SK-N-SH treated with all-trans-retinoic acid at 6 μM for 48 hours (cell line): ENCODE data around the gene MITD1.

Experiments
- ATAC-seq: fragments of 200-7000 bp; cut with Tn5 transposase; 3 replicates; pipeline ENCODE4 v1.9.1; 2020; ENCODE audit warnings: mild to moderate bottlenecking, moderate library complexity
- ARNTL ChIP-seq: fragments of 450-650 bp; formaldehyde crosslinking; IDR thresholded peaks from 2 replicates; pipeline ENCODE4 v1.5.0; 2020; ENCODE audit warnings: low read depth, mild to moderate bottlenecking, moderate library complexity, borderline replicate concordance
- BACH2 ChIP-seq: fragments of 250-450 bp; sonication (Bioruptor Pico); IDR thresholded peaks from 2 replicates; pipeline ENCODE4 v1.9.0; 2021; ENCODE audit warnings: mild to moderate bottlenecking, borderline replicate concordance
- CSDC2 ChIP-seq: fragments of 250-450 bp; sonication (Bioruptor Pico); IDR thresholded peaks from 2 replicates; pipeline ENCODE4 v1.5.0; 2020; ENCODE audit warnings: mild to moderate bottlenecking, moderate library complexity
- GLIS3 ChIP-seq: fragments of 250-450 bp; sonication (Bioruptor Pico); IDR thresholded peaks from 2 replicates; pipeline ENCODE4 v1.5.0; 2020; ENCODE audit warnings: mild to moderate bottlenecking, moderate library complexity
- ISL1 ChIP-seq: fragments of 250-450 bp; sonication (Bioruptor Pico); IDR thresholded peaks from 2 replicates; pipeline ENCODE4 v2.1.2; 2022; ENCODE audit warnings: mild to moderate bottlenecking, moderate library complexity
- OSR1 ChIP-seq: fragments of 250-450 bp; sonication (Bioruptor Pico); IDR thresholded peaks from 2 replicates; pipeline ENCODE4 v1.8.0; 2022; ENCODE audit warnings: moderate library complexity, mild to moderate bottlenecking, inconsistent platforms
- PPARA ChIP-seq: fragments of 250-450 bp; sonication (Bioruptor Pico); IDR thresholded peaks from 2 replicates; pipeline ENCODE4 v1.5.0; 2020; ENCODE audit warnings: mild to moderate bottlenecking, borderline replicate concordance
- RARB ChIP-seq: fragments of 250-450 bp; sonication (Bioruptor Pico); IDR thresholded peaks from 2 replicates; pipeline ENCODE4 v1.8.0; 2021; ENCODE audit warnings: mild to moderate bottlenecking, moderate library complexity
- SNAI2 ChIP-seq: fragments of 250-450 bp; sonication (Bioruptor Pico); IDR thresholded peaks from 2 replicates; pipeline ENCODE4 v1.5.0; 2020; ENCODE audit warnings: mild to moderate bottlenecking, moderate library complexity
- ZC3H10 ChIP-seq: fragments of 250-450 bp; sonication (Bioruptor Pico); IDR thresholded peaks from 2 replicates; pipeline ENCODE4 v1.5.1; 2021; ENCODE audit warnings: mild to moderate bottlenecking, moderate library complexity
- ZFP3 ChIP-seq: fragments of 250-450 bp; sonication (Bioruptor Pico); IDR thresholded peaks from 2 replicates; pipeline ENCODE4 v1.5.0; 2020; ENCODE audit warnings: mild to moderate bottlenecking, moderate library complexity
- ZNF565 ChIP-seq: fragments of 450-650 bp; formaldehyde crosslinking; conservative IDR thresholded peaks from 2 replicates; pipeline ENCODE4 v1.5.0; 2020; ENCODE audit warnings: low read depth, mild to moderate bottlenecking, moderate library complexity
- ZNF70 ChIP-seq: fragments of 450-650 bp; formaldehyde crosslinking; IDR thresholded peaks from 2 replicates; pipeline ENCODE4 v1.5.0; 2020; ENCODE audit warnings: mild to moderate bottlenecking, moderate library complexity
- ZNF8 ChIP-seq: fragments of 450-650 bp; formaldehyde crosslinking; IDR thresholded peaks from 2 replicates; pipeline ENCODE4 v1.5.0; 2020; ENCODE audit warnings: mild to moderate bottlenecking, moderate library complexity
- TF ChIP-seq, protein P1 (sequence below): fragments of 250-450 bp; sonication (Bioruptor Pico); IDR thresholded peaks from 2 replicates; pipeline ENCODE4 v1.5.0; 2020; ENCODE audit warnings: mild to moderate bottlenecking, moderate library complexity
- TF ChIP-seq, protein P2 (sequence below): fragments of 250-450 bp; sonication (Bioruptor Pico); IDR thresholded peaks from 2 replicates; pipeline ENCODE4 v1.5.1; 2020; ENCODE audit warnings: low read depth, mild to moderate bottlenecking, moderate library complexity
- TF ChIP-seq, protein P3 (sequence below): fragments of 250-450 bp; sonication (Bioruptor Pico); IDR thresholded peaks from 2 replicates; pipeline ENCODE4 v1.8.0; 2020; ENCODE audit warnings: mild to moderate bottlenecking, moderate library complexity, borderline replicate concordance
- TF ChIP-seq, protein P4 (sequence below): fragments of 250-450 bp; sonication (Bioruptor Pico); IDR thresholded peaks from 2 replicates; pipeline ENCODE4 v1.5.1; 2021; ENCODE audit warnings: mild to moderate bottlenecking, moderate library complexity

MITD1 gene

DNA sequence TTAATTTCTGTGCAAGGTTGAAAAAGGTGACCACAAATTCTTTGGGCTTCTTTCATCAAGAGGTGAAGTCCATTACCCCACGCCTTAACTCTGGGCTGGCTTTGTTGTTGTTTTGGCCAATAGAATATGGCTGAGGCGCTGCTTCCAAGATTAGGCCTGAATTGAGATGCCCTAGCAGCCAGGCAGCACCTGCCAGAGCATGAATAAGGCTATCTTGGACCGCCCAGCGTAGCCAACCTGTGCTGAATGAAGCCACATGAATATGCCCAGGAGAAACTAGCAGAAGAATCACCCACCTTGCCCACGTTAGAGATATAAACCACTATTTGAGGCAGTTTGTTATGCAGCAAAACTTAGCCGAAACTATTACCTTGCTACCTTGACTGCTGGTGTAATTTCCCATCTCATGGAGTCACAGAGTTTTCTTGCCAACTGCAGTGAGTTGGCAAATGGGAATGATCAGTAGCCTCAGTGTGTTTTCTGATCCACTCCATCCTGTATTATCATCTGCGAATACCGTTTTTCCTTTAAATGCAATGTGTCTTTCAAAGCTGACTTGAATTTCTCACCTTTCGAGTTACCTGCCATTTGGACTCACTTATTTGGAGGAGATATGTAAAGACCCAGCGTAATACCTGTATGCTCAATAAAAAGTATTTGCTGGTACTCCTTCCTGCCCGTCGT lies 26.8 kb downstream of the MITD1 start (continued):
- TF ChIP-seq, protein P1, sequence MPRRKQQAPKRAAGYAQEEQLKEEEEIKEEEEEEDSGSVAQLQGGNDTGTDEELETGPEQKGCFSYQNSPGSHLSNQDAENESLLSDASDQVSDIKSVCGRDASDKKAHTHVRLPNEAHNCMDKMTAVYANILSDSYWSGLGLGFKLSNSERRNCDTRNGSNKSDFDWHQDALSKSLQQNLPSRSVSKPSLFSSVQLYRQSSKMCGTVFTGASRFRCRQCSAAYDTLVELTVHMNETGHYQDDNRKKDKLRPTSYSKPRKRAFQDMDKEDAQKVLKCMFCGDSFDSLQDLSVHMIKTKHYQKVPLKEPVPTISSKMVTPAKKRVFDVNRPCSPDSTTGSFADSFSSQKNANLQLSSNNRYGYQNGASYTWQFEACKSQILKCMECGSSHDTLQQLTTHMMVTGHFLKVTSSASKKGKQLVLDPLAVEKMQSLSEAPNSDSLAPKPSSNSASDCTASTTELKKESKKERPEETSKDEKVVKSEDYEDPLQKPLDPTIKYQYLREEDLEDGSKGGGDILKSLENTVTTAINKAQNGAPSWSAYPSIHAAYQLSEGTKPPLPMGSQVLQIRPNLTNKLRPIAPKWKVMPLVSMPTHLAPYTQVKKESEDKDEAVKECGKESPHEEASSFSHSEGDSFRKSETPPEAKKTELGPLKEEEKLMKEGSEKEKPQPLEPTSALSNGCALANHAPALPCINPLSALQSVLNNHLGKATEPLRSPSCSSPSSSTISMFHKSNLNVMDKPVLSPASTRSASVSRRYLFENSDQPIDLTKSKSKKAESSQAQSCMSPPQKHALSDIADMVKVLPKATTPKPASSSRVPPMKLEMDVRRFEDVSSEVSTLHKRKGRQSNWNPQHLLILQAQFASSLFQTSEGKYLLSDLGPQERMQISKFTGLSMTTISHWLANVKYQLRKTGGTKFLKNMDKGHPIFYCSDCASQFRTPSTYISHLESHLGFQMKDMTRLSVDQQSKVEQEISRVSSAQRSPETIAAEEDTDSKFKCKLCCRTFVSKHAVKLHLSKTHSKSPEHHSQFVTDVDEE (CRISPR knock-in tag), result no peak

DNA sequence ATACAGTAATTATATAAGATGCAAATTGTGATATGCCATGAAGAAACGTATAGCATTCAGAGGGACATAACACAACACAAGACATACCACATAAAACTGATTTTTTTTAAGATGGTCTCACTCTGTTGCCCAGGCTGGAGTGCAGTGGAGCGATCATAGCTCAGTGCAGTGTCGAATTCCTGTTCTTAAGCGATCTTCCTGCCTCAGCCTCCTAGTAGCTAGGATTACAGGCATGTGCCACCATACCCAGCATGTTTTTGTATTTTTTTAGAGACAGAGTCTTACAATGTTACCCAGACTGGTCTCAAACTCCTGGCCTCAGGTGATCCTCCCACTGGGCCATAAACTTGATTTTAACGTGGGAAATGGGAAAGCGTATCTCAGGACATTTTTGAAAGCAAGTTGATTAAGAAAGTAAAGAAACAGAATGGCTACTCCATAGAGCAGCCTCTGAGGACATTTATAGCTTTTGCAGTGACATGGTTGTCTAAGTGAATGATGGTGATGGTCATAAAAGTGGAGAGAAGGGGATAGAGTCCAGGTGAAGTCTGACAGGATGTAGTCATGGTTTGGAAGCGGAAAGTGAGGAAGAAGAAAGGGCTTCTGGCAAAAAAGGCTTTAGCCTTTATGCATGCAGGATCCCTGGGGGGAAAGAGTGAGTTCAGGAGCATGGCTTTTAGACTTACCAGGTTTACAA lies 28.5 kb downstream of the MITD1 start:
- TF ChIP-seq, protein P1 (CRISPR knock-in tag), result no peak
- TF ChIP-seq ZC3H10 (CRISPR knock-in tag) (no peak), RARB (CRISPR knock-in tag) (no peak), SNAI2 (no peak), ZNF8 (CRISPR knock-in tag) (no peak), CSDC2 (CRISPR knock-in tag) (no peak), PPARA (CRISPR knock-in tag) (no peak), ZNF70 (CRISPR knock-in tag) (no peak), ISL1 (CRISPR knock-in tag) (no peak), GLIS3 (no peak)
- TF ChIP-seq, protein P2, sequence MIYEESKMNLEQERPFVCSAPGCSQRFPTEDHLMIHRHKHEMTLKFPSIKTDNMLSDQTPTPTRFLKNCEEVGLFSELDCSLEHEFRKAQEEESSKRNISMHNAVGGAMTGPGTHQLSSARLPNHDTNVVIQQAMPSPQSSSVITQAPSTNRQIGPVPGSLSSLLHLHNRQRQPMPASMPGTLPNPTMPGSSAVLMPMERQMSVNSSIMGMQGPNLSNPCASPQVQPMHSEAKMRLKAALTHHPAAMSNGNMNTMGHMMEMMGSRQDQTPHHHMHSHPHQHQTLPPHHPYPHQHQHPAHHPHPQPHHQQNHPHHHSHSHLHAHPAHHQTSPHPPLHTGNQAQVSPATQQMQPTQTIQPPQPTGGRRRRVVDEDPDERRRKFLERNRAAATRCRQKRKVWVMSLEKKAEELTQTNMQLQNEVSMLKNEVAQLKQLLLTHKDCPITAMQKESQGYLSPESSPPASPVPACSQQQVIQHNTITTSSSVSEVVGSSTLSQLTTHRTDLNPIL (CRISPR knock-in tag), result no peak
- TF ChIP-seq, protein P3, sequence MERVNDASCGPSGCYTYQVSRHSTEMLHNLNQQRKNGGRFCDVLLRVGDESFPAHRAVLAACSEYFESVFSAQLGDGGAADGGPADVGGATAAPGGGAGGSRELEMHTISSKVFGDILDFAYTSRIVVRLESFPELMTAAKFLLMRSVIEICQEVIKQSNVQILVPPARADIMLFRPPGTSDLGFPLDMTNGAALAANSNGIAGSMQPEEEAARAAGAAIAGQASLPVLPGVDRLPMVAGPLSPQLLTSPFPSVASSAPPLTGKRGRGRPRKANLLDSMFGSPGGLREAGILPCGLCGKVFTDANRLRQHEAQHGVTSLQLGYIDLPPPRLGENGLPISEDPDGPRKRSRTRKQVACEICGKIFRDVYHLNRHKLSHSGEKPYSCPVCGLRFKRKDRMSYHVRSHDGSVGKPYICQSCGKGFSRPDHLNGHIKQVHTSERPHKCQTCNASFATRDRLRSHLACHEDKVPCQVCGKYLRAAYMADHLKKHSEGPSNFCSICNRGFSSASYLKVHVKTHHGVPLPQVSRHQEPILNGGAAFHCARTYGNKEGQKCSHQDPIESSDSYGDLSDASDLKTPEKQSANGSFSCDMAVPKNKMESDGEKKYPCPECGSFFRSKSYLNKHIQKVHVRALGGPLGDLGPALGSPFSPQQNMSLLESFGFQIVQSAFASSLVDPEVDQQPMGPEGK (CRISPR knock-in tag), result no peak
- ATAC-seq, result no peak

DNA sequence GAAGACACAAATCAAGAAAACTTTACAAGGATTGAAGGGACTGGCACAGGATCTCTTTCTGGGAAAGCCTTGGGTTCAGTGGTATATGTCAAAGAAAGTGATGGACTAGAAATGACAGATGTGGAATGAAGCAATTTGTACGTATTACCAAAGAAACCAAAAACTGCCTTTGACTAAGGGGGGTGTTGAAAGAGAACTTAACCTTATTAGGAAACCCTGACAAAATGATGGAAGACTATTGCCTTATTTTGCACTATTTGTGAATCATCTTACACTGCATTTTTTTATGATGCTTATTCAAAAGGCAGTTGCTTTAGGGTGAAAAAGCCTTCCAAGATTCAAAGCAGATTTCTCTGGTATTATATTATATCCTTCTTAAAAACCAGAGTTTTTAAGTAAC lies 30.2 kb downstream of the MITD1 start:
- TF ChIP-seq, protein P4, sequence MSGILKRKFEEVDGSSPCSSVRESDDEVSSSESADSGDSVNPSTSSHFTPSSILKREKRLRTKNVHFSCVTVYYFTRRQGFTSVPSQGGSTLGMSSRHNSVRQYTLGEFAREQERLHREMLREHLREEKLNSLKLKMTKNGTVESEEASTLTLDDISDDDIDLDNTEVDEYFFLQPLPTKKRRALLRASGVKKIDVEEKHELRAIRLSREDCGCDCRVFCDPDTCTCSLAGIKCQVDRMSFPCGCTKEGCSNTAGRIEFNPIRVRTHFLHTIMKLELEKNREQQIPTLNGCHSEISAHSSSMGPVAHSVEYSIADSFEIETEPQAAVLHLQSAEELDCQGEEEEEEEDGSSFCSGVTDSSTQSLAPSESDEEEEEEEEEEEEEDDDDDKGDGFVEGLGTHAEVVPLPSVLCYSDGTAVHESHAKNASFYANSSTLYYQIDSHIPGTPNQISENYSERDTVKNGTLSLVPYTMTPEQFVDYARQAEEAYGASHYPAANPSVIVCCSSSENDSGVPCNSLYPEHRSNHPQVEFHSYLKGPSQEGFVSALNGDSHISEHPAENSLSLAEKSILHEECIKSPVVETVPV (CRISPR knock-in tag), result no peak
- TF ChIP-seq ZFP3 (CRISPR knock-in tag), result no peak
- TF ChIP-seq ZNF565 (CRISPR knock-in tag), result no peak
- no peak for TF ChIP-seq ZNF70 (CRISPR knock-in tag)
- TF ChIP-seq BACH2 (CRISPR knock-in tag), result no peak
- TF ChIP-seq OSR1, result no peak
- no peak for TF ChIP-seq ARNTL
- TF ChIP-seq, protein P3 (CRISPR knock-in tag), result no peak
- TF ChIP-seq, all 23 proteins: peak for 0
- no peak for ATAC-seq
